A673 (cell line): ENCODE data around the gene GRIK5. TPM values are rescaled to one million over a fixed set of nuclear protein-coding genes. Genes with fewer than 3 reads are reported as not detected.

Experiments used
- BruUV-seq: library from RNA; stranded (reverse); fragments of 400-500 nt; replicated peaks from 2 replicates; lab custom pipeline; 2021; lab: Mats Ljungman, UMichigan
- CTCF ChIA-PET: fragments of 300-600 bp; sonication (Branson Sonifier 250); formaldehyde crosslinking; loops from one replicate; lab custom pipeline; 2022; ENCODE audit warnings: antibody characterized with exemption; lab: Charles Lee
- POLR2A ChIA-PET: fragments of 300-600 bp; sonication (Branson Sonifier 250); formaldehyde crosslinking; loops from one replicate; lab custom pipeline; 2022; ENCODE audit warnings: antibody characterized with exemption; ENCODE audit not compliant: low non-redundant PET; lab: Charles Lee
- DNase-seq: peaks from one replicate; pipeline ENCODE4 v3.0.0-alpha.2; 2015; ENCODE audit warnings: low spot score
- H3K27ac ChIP-seq: fragments of 200-600 bp; sonication (generic); 2 replicates; pipeline ENCODE4 v1.5.1; 2016; ENCODE audit warnings: mixed run types, low read depth, mild to moderate bottlenecking, mixed read lengths, antibody characterized with exemption, low read length; ENCODE audit not compliant: poor library complexity, severe bottlenecking
- H3K27me3 ChIP-seq: fragments of 200-600 bp; sonication (generic); replicated peaks from 2 replicates; pipeline ENCODE4 v1.6.1; 2017; ENCODE audit warnings: mixed run types, low read depth, mild to moderate bottlenecking, mixed read lengths, antibody characterized with exemption, low read length; ENCODE audit not compliant: insufficient read depth, poor library complexity
- H3K36me3 ChIP-seq: fragments of 200-600 bp; sonication (generic); 2 replicates; pipeline ENCODE4 v1.6.1; 2016; ENCODE audit warnings: mixed run types, mild to moderate bottlenecking, mixed read lengths, antibody characterized with exemption, low read length; ENCODE audit not compliant: insufficient read depth, poor library complexity, severe bottlenecking
- H3K4me1 ChIP-seq: fragments of 200-600 bp; sonication (generic); 2 replicates; pipeline ENCODE4 v1.6.1; 2017; ENCODE audit warnings: mixed run types, mild to moderate bottlenecking, mixed read lengths, antibody characterized with exemption, low read length; ENCODE audit not compliant: insufficient read depth, poor library complexity, severe bottlenecking
- H3K4me3 ChIP-seq: fragments of 200-600 bp; sonication (generic); 2 replicates; pipeline ENCODE4 v1.5.1; 2016; ENCODE audit warnings: low read depth, mixed run types, mild to moderate bottlenecking, mixed read lengths, low read length; ENCODE audit not compliant: poor library complexity, severe bottlenecking
- H3K9me3 ChIP-seq: fragments of 200-600 bp; sonication (generic); 2 replicates; pipeline ENCODE4 v1.6.1; 2016; ENCODE audit warnings: mixed run types, low read depth, mild to moderate bottlenecking, mixed read lengths, antibody characterized with exemption, low read length; ENCODE audit not compliant: poor library complexity, severe bottlenecking
- EZH2 ChIP-seq: fragments of 200-600 bp; sonication (generic); IDR thresholded peaks from 2 replicates; pipeline ENCODE4 v1.6.1; 2017; ENCODE audit warnings: borderline replicate concordance, low read depth, mild to moderate bottlenecking, mixed read lengths, antibody characterized with exemption, low read length; ENCODE audit not compliant: poor library complexity, severe bottlenecking
- intact Hi-C: fragments of 100-400 bp; cut with micrococcal nuclease; formaldehyde crosslinking; loops from one replicate; pipeline ENCODE4 v1.10.0; 2022; ENCODE audit not compliant: unreplicated experiment
- total RNA-seq: library from RNA; stranded (reverse); gene quantifications from 2 replicates; pipeline ENCODE4 v1.2.3, GENCODE V29; 2021
- TF ChIP-seq, protein P1 (sequence below): fragments of 300-800, 200-600 bp; sonication (generic); conservative IDR thresholded peaks from 2 replicates; pipeline ENCODE4 v1.5.1; 2017; ENCODE audit warnings: low read depth, mild to moderate bottlenecking, antibody characterized with exemption, low read length, moderate library complexity, mixed read lengths

Gene GRIK5
- total RNA-seq, 1 experiment from 2014 or later = 24.0 TPM

DNA sequence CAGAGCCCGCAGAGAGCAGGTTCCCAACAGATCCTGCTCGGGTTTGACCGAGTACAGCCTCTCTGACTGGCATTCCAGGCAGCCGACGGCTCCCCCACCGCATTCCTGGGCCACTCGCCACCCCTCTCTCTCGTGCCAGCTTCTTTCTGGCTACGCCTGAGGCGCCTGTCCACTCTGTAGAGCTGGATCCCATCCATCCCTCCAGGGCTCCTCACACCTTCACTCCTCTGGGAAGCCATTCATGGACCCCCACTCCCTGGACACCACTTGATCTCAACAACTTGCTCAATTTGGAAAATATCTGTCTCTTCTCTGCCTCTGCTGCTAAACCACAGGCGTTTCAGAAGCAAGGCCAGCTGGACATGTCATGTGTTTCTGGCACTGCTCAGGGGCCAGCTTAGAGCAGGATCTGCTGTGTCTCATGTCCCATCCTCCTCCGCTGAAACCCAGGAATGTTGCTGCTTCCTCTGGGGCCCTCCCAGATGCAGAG, 45.3 kb downstream of the GRIK5 start:
- BruUV-seq = no TSS peak
- Histone ChIP-seq H3K9me3 (no peaks in the 10 kb centered on the region), H3K27ac (no peak overlapping the region), H3K36me3 (no peaks in the 10 kb centered on the region), H3K4me3 (no peak overlapping the region), H3K27me3 (no peaks in the 10 kb centered on the region), H3K4me1 (no peaks in the 10 kb centered on the region)
- no peak for DNase-seq
- no peak for TF ChIP-seq EZH2
- TF ChIP-seq, protein P1, sequence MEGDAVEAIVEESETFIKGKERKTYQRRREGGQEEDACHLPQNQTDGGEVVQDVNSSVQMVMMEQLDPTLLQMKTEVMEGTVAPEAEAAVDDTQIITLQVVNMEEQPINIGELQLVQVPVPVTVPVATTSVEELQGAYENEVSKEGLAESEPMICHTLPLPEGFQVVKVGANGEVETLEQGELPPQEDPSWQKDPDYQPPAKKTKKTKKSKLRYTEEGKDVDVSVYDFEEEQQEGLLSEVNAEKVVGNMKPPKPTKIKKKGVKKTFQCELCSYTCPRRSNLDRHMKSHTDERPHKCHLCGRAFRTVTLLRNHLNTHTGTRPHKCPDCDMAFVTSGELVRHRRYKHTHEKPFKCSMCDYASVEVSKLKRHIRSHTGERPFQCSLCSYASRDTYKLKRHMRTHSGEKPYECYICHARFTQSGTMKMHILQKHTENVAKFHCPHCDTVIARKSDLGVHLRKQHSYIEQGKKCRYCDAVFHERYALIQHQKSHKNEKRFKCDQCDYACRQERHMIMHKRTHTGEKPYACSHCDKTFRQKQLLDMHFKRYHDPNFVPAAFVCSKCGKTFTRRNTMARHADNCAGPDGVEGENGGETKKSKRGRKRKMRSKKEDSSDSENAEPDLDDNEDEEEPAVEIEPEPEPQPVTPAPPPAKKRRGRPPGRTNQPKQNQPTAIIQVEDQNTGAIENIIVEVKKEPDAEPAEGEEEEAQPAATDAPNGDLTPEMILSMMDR = no peak
- ChIA-PET POLR2A (no interaction called here), CTCF (no interaction called here)
- intact Hi-C loops = no loop called here

DNA sequence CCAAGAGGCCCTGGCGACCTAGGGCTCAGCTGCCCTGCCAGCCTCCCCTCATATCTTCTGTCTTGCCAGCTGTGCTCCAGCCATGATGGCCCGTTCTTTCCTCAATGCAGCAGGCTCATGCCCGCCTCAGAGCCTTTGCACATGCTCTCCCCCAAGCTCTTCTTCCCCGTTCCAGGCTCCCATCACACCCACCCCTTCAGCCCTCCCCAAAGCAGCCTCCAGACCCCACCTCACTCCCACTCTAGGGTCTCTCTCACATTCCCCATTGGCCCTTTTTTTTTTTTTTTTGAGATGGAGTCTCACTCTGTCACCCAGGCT, 46.1 kb downstream of the GRIK5 start:
- Histone ChIP-seq H3K36me3 (no peaks in the 10 kb centered on the region), H3K27ac (no peak overlapping the region), H3K9me3 (no peaks in the 10 kb centered on the region), H3K27me3 (no peaks in the 10 kb centered on the region), H3K4me1 (no peaks in the 10 kb centered on the region), H3K4me3 (no peak overlapping the region)
- no peak for DNase-seq
- POLR2A ChIA-PET = interaction anchor here (0.6 kb wide), 1 partner anchor 161 kb away, joined by 3 read pairs; no protein-coding TSS in a partner anchor
- intact Hi-C loops = no loop called here
- CTCF ChIA-PET = interaction anchor here (0.9 kb wide), 1 partner anchor 11 kb away, joined by 3 read pairs; no protein-coding TSS in a partner anchor
- no TSS peak for BruUV-seq
- no peak for TF ChIP-seq EZH2

DNA sequence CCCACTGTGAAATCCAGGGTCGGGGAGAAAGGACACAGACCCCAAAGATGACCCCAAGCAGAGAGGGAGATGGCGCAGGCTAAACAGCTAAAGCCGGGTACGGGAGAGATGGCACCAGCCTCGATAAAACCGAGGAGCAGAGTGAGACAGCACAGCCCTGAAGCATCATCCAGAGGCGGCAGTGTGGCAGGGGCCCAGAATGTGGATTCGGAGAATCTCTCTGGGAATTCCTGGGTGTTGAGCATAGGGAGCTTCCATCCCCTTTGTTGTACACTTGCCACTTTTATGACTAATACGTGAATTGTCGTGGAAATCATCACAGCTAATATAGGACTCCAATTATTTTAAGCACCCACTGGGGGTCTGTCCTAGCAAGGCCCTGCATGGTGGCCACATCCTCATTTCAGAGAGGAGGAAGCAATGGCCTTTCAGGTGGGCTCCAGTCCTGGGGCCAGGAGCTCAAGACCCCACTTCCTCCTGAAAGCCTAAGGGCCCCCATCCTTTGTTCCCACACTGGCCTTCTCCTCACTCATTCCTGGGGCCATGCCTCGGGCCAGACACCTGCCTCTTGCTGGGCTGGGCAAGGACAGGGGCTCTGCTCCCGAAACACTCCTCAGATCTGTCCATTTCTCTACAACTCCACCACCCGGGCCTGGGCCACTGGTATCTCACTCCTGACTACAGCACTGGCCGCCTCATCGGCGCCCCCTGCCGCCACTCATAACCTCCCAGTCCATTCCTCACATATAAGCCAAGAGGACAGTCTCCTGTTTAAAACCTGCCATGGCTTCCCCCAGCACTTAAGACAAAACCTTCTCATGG, 46.7 kb downstream of the GRIK5 start:
- POLR2A ChIA-PET = interaction anchor here (0.6 kb wide), 1 partner anchor 160 kb away, joined by 3 read pairs; no protein-coding TSS in a partner anchor
- TF ChIP-seq, protein P1 = peak; percentile 62
- no peak for TF ChIP-seq EZH2
- CTCF ChIA-PET = interaction anchor here (0.9 kb wide), 1 partner anchor 12 kb away, joined by 3 read pairs; no protein-coding TSS in a partner anchor
- no peaks in the 10 kb centered on the region for H3K9me3 ChIP-seq
- BruUV-seq = no TSS peak
- H3K27me3 ChIP-seq = no peaks in the 10 kb centered on the region
- H3K4me3 ChIP-seq = no peak overlapping the region
- H3K36me3 ChIP-seq = no peaks in the 10 kb centered on the region
- no peak overlapping the region for H3K27ac ChIP-seq
- intact Hi-C loops = no loop called here
- no peaks in the 10 kb centered on the region for H3K4me1 ChIP-seq
- DNase-seq = peak; percentile 30
